Measurements from ENCODE around the gene PLEKHA8.
"Not testable (repeated sequence)": the region's sequence is repeated elsewhere in the genome, so short reads cannot be mapped to it uniquely, and the experiment has no call there.

GRCh38 chr7:30098599-30098998 lies 70.4 kb downstream of the PLEKHA8 start:
- not testable (repeated sequence) for TF ChIP-seq CTCF, POLR2A (IDR thresholded peaks at IDR 0.05)
